Subcutaneous preadipocyte (primary cell): ENCODE data around the gene TFIP11. TPM values are rescaled to one million over a fixed set of nuclear protein-coding genes. Genes with fewer than 3 reads are reported as not detected.

ENCODE experiments used
- small RNA-seq: library from RNA; depleted of rRNA; stranded (forward); fragments of <200 nt; gene quantifications from one replicate; pipeline ENCODE3, GENCODE V24; 2012
- total RNA-seq: library from RNA; depleted of rRNA; stranded (reverse); fragments of >200 nt; gene quantifications from 2 replicates; pipeline ENCODE4 v1.2.3, GENCODE V29; 2012

Gene TFIP11
- 28.3 and 32.5 TPM in 2 replicates for total RNA-seq

DNA sequence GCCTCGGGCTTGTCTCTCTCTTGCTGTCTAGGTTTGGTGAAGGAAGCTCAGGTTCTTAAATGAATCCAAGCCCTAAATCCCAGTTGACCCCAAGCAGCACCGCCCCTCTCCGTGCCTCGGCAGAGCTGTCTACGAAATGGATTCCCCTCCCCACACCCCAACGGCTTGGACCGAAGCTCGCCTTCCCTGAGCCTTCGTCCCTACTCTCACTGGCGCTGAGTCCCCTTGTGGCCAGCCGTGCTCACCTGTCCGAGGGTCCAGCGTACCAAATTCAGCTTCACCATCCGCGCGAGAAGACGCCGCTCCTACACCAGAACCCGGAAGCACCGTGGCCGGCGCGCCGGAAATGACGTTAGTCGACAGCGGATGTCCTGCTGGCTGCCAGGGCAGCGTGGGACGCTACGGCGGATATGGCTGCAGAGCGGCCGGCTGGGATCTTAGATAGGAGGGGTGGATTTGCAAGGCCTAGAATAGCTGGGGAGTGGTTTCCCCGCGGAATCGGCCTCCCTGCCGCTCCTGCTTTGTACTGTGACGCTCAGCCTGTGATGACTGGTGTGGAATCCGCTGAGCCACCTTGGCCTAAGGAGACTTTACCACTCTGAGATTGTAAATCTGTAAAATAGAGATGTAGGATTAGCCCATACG is at the start of gene TFIP11:
TSS of gene TFIP11 (minus strand) at position 325 of the 645 bp plus-strand sequence. CDS start 2,201 bp downstream, outside the sequence.

GRCh38 chr22:26483439-26484359 is 28.6 kb downstream of the TFIP11 start, which contains the start of the genes HPS4 and SRRD:
Gene HPS4 (minus strand): TSS chr22:26483783. CDS start chr22:26481762, 2,021 bp downstream.
Gene SRRD (plus strand): TSS chr22:26483877. CDS start chr22:26483891, 14 bp downstream.

Small RNAs within 50 kb of the gene (small RNA-seq; reads per million reads assigned to genes)
- 4.3 reads per million, percentile 91 among the genes with 10 or more reads in this experiment for gene MIR548J

Other genes starting within 250 kb of the TFIP11 start
- gene ASPHD2, start 83.2 kb downstream of the TFIP11 start, total RNA-seq = 0.73 and 0.78 TPM in 2 replicates
- 26.5 and 31.5 TPM in 2 replicates for gene HPS4, start 28.7 kb downstream of the TFIP11 start, total RNA-seq
- 14.3 and 17.6 TPM in 2 replicates for gene SRRD, start 28.6 kb downstream of the TFIP11 start, total RNA-seq
- 14.1 and 19.8 TPM in 2 replicates for gene TPST2, start 77.7 kb upstream of the TFIP11 start, total RNA-seq
- not detected in 2 replicates for gene CRYBB1, start 105.6 kb upstream of the TFIP11 start, total RNA-seq
- not detected in 2 replicates for gene CRYBA4, start 109.5 kb upstream of the TFIP11 start, total RNA-seq
- 0.37 and 0.59 TPM in 2 replicates for gene MIAT, start 145.1 kb upstream of the TFIP11 start, total RNA-seq